ENCODE results near the gene ETFDH.

The ETFDH gene

DNA sequence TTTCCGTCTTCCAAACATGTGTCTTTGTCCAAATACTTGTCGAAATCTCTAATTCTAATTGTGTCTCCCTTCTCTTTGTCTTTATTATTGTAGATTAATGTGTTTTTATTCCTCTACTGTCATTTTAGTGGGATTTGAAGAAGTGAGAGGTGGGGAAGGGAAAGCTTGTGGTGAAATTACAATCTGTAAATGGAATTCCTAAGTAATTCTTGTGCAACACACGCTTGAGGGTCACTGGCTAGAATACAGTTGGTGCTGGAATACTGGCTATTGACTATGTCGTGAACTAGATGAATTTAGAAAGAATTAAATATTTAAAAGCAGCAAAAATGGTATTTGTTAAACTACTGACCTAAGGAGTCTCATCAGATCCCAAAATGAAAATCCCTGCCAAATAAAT lies 86.0 kb downstream of the ETFDH start:
- H3K4me3 Mint-ChIP-seq: no peak overlapping the region
- H3K4me1 Mint-ChIP-seq (ENCODE audit: low read depth): no peaks in the 10 kb centered on the region
- H3K27ac Mint-ChIP-seq: no peak overlapping the region
- no peaks in the 10 kb centered on the region for H3K9me3 Mint-ChIP-seq (ENCODE audit: low read depth)
- peaks cover 7% of the 10 kb centered on the region for H3K36me3 Mint-ChIP-seq
- peaks cover 11% of the 10 kb centered on the region for H3K27me3 Mint-ChIP-seq

DNA sequence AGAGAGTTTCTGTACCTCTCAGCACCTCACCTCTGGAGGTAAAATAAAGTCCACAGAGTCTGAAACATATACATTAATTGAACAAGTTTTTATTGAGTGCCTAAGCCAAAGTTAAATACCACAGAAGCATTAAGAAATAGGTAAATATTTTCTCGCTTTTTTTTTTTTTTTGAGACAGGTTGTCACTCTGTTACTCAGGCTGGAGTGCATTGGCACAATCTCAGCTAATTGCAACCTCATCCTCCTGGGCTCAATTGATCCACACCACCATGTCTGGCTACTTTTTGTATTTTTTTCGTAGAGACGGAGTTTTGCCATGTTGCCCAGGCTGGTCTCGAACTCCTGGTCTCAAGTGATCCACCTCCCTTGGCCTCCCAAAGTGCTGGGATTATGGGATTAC lies 86.6 kb downstream of the ETFDH start:
- H3K9me3 Mint-ChIP-seq (ENCODE audit: low read depth): no peaks in the 10 kb centered on the region
- no peak overlapping the region for H3K4me3 Mint-ChIP-seq
- peaks cover 11% of the 10 kb centered on the region for H3K27me3 Mint-ChIP-seq
- peaks cover 7% of the 10 kb centered on the region for H3K36me3 Mint-ChIP-seq
- H3K4me1 Mint-ChIP-seq (ENCODE audit: low read depth): no peaks in the 10 kb centered on the region
- H3K27ac Mint-ChIP-seq: no peak overlapping the region
